Skeletal muscle tissue (tissue), 4 donors: Measurements from ENCODE around the gene PDE4D. TPM values are rescaled to one million over a fixed set of nuclear protein-coding genes. Genes with fewer than 3 reads are reported as not detected.

Source experiments
- H3K27ac ChIP-seq: one replicate; pipeline ENCODE4 v1.7.0; 2013; ENCODE audit warnings: mild to moderate bottlenecking, low read depth, low read length, inconsistent platforms
- H3K27me3 ChIP-seq, 3 donors: one replicate each; pipeline ENCODE4 v1.7.0; 2013; ENCODE audit warnings: low read length in 3 of 3; ENCODE audit not compliant: control insufficient read depth in 3 of 3, insufficient read depth in 3 of 3
- H3K36me3 ChIP-seq, 3 donors: one replicate each; pipeline ENCODE4 v1.7.0; 2013; ENCODE audit warnings: low read length in 3 of 3; ENCODE audit not compliant: control insufficient read depth in 3 of 3, insufficient read depth in 3 of 3
- H3K4me1 ChIP-seq, 3 donors: one replicate each; pipeline ENCODE4 v1.7.0; 2013; ENCODE audit warnings: low read length in 3 of 3, mild to moderate bottlenecking in 3 of 3; ENCODE audit not compliant: control insufficient read depth in 3 of 3, insufficient read depth in 3 of 3
- H3K4me3 ChIP-seq, 3 donors: one replicate each; pipeline ENCODE4 v1.7.0; 2013; ENCODE audit warnings: low read length in 3 of 3
- H3K9ac ChIP-seq, 3 donors: one replicate each; pipeline ENCODE4 v1.7.0; 2013; ENCODE audit warnings: low read length in 3 of 3, mild to moderate bottlenecking in 3 of 3, moderate library complexity in 2 of 3, low read depth in 1 of 3
- H3K9me3 ChIP-seq, 3 donors: one replicate each; pipeline ENCODE4 v1.7.0; 2013; ENCODE audit warnings: low read length in 3 of 3; ENCODE audit not compliant: control insufficient read depth in 3 of 3
- total RNA-seq: library from RNA; depleted of rRNA; stranded (reverse); fragments of >200 nt; gene quantifications from one replicate; pipeline ENCODE4 v1.2.3, GENCODE V29; 2014
- donor health status: Osteomylitis.

Gene PDE4D
- total RNA-seq, 1 donor from 2014 or later: 59.0 TPM

DNA sequence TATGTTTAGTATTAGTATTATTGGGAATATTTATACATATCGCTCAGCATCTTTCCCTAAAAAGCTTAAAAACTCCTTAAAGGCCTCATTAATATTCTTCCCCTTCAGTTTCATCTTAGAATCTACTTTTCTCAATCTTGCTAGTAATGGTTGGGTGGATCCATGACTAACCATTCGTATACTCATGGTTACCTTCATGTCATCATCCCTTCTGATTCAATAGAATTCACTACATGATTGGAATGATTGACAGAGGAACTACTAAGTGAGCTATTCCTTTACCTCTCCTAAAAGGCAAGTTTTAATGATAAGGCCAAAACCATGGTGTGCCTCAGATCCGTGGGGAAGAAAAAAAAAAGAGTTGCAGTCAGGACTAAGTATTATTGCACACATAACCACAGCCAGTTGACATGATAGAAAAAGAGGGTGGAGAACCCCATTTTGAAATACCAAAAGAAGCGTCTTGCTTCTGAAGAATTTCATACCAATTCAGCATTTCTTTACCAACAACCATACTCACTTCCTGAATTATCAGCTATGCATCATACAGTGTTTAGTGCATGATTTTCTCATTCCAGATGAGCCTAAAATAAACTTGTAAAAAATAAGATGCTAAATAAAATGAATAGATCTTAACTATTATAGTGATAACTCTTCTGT, 624.6 kb downstream of the PDE4D start:
- H3K36me3 ChIP-seq: no peaks in the 10 kb centered on the region
- H3K27me3 ChIP-seq: no peaks in the 10 kb centered on the region
- peaks cover 0 to 9% (median 8%) of the 10 kb centered on the region in 3 donors for H3K4me1 ChIP-seq
- H3K9me3 ChIP-seq: no peaks in the 10 kb centered on the region
- H3K27ac ChIP-seq: no peak overlapping the region
- no peak overlapping the region for H3K9ac ChIP-seq
- no peak overlapping the region for H3K4me3 ChIP-seq

DNA sequence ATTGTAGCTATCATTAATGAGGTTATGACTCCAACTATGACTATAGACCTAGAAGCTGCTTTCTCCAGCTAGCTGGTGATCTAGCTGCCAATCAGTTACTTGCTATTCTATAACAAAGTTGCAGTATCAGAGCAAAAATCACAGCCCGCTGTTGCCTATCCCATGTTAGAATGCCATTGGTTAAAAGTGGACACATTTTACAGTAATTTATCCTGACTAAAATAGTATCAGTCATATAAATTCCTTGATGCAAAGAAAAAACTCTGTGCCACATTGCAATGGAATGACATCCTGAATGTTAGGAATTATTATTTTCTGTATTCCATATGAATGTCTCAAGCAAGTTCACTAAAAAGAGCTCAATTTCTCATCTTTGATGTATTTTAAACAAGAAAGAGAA, 626.5 kb downstream of the PDE4D start:
- Histone ChIP-seq H3K9ac (no peak overlapping the region), H3K4me3 (no peak overlapping the region), H3K36me3 (no peaks in the 10 kb centered on the region), H3K4me1 (peaks cover 0 to 12% (median 9%) of the 10 kb centered on the region in 3 donors), H3K27ac (no peak overlapping the region), H3K9me3 (no peaks in the 10 kb centered on the region), H3K27me3 (no peaks in the 10 kb centered on the region)

DNA sequence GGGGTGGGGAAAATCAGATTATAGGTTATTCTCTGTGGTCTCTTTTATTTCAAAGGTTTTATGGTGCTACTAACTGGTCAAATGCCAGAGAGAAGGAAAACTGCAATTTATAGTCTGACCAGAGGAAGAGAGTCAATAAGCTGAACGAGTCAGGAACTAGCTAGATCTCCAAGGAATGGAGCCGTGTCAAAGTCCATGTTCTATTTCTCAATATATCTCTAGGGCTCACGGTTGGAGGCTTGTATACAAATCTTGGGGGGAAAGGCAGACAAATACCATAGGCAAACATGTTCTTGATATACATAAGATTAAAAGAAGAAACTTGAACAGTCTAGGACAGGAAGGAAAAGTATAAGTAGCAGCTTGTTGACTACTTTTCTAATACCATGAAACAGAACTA, 627.1 kb downstream of the PDE4D start:
- no peak overlapping the region for H3K9ac ChIP-seq
- H3K36me3 ChIP-seq: no peaks in the 10 kb centered on the region
- H3K27ac ChIP-seq: no peak overlapping the region
- no peaks in the 10 kb centered on the region for H3K9me3 ChIP-seq
- H3K27me3 ChIP-seq: no peaks in the 10 kb centered on the region
- peaks cover 0 to 12% (median 9%) of the 10 kb centered on the region in 3 donors for H3K4me1 ChIP-seq
- H3K4me3 ChIP-seq: no peak overlapping the region

DNA sequence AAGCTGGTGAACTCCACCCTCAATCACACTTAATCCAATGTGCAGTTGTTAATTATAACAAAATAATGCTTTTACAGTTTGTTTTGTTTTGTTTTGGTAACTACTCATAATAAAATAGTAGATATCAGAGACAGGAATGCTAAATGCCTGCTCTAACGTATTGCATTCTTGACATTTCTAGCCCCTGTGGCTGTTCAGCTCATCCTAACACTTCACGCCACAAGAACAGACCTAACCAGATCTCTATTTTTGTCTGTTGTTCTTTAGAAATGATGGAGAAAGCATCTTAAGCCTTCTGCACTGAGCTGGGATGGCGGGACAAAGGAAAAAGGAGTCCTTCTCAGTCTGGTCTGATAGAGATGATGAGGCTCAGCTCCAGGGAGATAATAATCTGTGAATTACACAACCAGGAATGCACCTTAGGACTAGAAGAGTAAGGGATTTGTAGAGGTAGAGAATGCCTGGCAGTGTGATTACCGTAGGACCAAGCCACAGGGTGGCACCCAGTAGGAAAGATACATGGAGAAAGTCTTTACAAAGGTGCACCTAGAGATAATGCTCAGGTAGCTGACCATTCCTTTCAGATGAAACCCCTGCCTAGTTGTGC, 628.8 kb downstream of the PDE4D start:
- Histone ChIP-seq H3K9ac (no peak overlapping the region), H3K27ac (no peak overlapping the region), H3K4me1 (peaks cover 5 to 16% (median 14%) of the 10 kb centered on the region in 3 donors), H3K36me3 (no peaks in the 10 kb centered on the region), H3K4me3 (no peak overlapping the region), H3K27me3 (no peaks in the 10 kb centered on the region), H3K9me3 (no peaks in the 10 kb centered on the region)

DNA sequence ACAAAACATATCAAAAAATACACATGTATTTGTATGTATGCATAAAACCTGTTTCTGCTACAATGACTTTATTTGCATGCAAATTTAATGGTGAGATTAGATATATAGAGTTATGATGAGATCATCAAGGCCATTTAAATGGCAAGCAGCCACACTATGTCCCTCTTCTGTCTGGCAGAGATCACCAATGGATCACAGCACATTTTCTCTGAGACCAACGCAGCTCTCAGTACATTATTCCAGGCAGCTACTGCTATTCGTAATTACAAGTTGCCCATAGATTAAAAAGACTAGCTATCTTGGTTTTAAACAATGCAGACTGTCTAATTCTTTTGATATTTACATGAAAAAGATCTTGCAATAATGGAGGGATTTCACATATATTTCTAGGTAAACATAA, 629.5 kb downstream of the PDE4D start:
- Histone ChIP-seq H3K36me3 (no peaks in the 10 kb centered on the region), H3K27me3 (no peaks in the 10 kb centered on the region), H3K4me3 (no peak overlapping the region), H3K9me3 (no peaks in the 10 kb centered on the region), H3K27ac (no peak overlapping the region), H3K9ac (no peak overlapping the region), H3K4me1 (peaks cover 7 to 16% (median 14%) of the 10 kb centered on the region in 3 donors)

DNA sequence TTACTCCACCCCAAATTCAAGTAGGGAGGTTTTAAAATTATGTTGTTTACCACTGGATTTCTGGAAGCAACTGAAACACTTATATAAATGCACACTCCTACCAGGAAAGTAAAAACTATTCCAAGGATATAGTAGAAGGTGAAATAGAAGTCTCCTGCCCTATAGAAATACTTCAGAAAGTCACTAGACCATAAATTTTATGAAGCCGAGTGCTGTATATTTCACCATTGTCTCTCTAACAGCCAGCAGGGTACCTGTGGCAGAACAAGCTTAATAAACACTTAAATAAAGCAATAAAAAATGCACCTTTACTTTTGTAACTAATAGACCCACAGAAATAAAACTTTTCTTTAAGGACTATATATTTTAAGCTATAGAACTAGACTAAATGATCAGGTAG, 631.6 kb downstream of the PDE4D start:
- Histone ChIP-seq H3K36me3 (no peaks in the 10 kb centered on the region), H3K9ac (no peak overlapping the region), H3K27me3 (no peaks in the 10 kb centered on the region), H3K27ac (no peak overlapping the region), H3K4me1 (peaks cover 19 to 25% (median 19%) of the 10 kb centered on the region in 3 donors), H3K4me3 (no peak overlapping the region), H3K9me3 (no peaks in the 10 kb centered on the region)

DNA sequence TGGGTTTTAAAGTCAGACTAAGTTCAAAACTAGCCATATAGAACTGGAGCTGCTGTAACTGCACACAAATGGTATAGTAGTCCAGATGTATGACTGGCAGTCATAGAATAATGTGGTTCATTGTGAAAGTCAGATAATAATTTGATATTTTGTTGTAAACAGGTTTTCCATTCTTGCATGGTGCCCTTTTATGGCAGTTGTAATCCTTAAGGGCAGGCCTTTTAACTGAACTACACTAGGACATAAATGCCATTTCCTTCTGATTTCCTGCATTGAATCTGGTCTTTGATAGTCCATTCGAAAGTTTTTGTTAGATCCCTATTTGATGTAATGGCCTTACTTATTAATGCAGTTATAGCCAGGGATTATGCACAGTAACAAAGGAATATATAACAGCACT, 632.6 kb downstream of the PDE4D start:
- Histone ChIP-seq H3K36me3 (no peaks in the 10 kb centered on the region), H3K4me3 (peak overlapping the region in 1 of 3 donors; percentile 4), H3K27ac (no peak overlapping the region), H3K4me1 (peaks cover 19 to 26% (median 21%) of the 10 kb centered on the region in 3 donors), H3K27me3 (no peaks in the 10 kb centered on the region), H3K9me3 (no peaks in the 10 kb centered on the region), H3K9ac (no peak overlapping the region)

DNA sequence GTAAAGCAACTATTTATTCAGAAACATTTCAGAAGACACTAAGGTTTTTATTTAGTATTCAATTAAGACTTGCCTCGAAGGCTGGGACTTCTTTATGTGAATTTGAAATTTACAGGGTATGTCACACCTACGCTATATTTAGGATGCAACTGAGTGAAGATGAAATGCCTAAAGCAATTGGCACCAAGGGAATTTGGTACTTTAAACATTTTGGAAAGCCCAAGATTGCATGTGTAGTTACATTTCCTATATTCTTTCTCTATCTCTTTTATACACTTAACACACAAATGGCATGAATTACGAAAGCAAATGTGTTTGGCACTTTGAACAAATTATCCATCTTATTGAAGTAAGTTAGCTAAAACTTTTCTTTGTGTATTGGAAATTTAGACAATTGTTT, 633.3 kb downstream of the PDE4D start:
- no peaks in the 10 kb centered on the region for H3K9me3 ChIP-seq
- peaks cover 19 to 26% (median 21%) of the 10 kb centered on the region in 3 donors for H3K4me1 ChIP-seq
- no peak overlapping the region for H3K27ac ChIP-seq
- no peak overlapping the region for H3K4me3 ChIP-seq
- no peak overlapping the region for H3K9ac ChIP-seq
- H3K27me3 ChIP-seq: no peaks in the 10 kb centered on the region
- no peaks in the 10 kb centered on the region for H3K36me3 ChIP-seq

DNA sequence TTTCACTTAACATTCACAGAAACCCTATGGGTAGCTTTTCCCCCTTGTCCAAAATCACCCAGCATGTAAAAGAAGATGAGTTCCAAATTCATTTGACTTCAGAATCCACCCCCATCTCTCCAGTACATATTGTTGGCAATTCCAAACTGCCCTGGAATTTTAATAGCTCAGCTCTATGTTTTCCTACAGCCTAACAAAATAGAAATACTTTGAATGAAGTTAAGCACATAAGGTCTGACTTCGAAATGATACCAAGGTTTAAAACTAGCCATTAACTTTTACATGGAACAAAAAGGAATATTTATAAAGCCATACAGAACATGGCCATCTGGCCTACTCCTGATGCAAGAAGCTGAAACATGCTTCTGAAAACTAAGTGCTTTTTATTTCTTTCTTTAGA, 634.3 kb downstream of the PDE4D start:
- H3K9me3 ChIP-seq: no peaks in the 10 kb centered on the region
- H3K9ac ChIP-seq: no peak overlapping the region
- H3K27ac ChIP-seq: no peak overlapping the region
- H3K4me3 ChIP-seq: no peak overlapping the region
- peaks cover 14 to 19% (median 17%) of the 10 kb centered on the region in 3 donors for H3K4me1 ChIP-seq
- H3K27me3 ChIP-seq: no peaks in the 10 kb centered on the region
- no peaks in the 10 kb centered on the region for H3K36me3 ChIP-seq

DNA sequence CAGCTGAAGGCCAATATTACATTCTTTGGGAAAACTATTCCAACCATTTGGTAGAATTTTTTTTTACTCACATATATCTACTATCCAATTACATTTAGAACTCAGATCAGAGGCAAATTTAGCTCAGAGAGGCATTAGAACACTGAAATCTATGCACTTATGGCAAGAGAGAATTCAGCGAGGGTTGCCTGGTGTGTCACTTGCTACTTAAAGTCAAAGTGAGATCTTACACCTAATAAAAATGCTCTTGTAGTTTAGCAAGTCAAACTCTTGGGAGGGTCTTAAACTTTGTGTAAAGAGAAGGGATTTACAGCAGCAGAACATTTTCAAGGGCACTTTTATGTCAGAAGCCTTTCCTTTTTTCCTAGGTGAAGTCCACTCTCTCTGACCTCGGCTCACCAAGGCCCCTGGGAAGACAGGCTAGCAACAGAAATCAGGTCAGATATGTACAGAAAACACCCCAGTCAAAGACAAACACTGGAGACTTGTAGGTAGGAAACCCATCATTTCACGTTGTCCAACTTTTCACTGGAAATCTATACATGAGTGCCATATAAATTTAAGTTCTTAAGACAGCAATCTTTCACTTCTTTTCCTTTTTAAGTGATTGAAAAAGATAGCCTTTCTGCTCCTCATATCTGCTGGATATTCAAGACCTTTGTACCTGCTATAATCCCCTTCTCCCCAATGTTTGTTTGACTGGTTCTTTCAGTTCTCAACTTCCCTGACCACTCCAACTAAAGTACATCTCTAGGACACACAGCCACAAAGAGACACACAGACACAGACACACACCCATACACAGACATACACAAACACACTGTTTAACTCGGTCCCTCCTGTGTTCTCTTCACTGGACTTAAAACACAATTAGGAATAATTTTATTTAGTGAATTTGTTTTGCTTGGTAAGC, 635.8 kb downstream of the PDE4D start:
- Histone ChIP-seq H3K27ac (no peak overlapping the region), H3K4me1 (peaks cover 14 to 19% (median 17%) of the 10 kb centered on the region in 3 donors), H3K36me3 (no peaks in the 10 kb centered on the region), H3K4me3 (no peak overlapping the region), H3K9me3 (no peaks in the 10 kb centered on the region), H3K27me3 (no peaks in the 10 kb centered on the region), H3K9ac (no peak overlapping the region)
